Astrocyte (in vitro differentiated cells and primary cell): ENCODE results near the gene ZNF526.

ENCODE experiments used
- EZH2 ChIP-seq: IDR thresholded peaks from 2 replicates; pipeline ENCODE4 v1.6.1; 2012; ENCODE audit warnings: mild to moderate bottlenecking, low read length, inconsistent platforms; ENCODE audit not compliant: insufficient read depth
- TF ChIP-seq, protein P1 (sequence below): IDR thresholded peaks from 2 replicates; pipeline ENCODE4 v1.5.1; 2011; ENCODE audit warnings: low read depth, mild to moderate bottlenecking, inconsistent platforms, low read length, moderate library complexity; ENCODE audit not compliant: insufficient read depth

DNA sequence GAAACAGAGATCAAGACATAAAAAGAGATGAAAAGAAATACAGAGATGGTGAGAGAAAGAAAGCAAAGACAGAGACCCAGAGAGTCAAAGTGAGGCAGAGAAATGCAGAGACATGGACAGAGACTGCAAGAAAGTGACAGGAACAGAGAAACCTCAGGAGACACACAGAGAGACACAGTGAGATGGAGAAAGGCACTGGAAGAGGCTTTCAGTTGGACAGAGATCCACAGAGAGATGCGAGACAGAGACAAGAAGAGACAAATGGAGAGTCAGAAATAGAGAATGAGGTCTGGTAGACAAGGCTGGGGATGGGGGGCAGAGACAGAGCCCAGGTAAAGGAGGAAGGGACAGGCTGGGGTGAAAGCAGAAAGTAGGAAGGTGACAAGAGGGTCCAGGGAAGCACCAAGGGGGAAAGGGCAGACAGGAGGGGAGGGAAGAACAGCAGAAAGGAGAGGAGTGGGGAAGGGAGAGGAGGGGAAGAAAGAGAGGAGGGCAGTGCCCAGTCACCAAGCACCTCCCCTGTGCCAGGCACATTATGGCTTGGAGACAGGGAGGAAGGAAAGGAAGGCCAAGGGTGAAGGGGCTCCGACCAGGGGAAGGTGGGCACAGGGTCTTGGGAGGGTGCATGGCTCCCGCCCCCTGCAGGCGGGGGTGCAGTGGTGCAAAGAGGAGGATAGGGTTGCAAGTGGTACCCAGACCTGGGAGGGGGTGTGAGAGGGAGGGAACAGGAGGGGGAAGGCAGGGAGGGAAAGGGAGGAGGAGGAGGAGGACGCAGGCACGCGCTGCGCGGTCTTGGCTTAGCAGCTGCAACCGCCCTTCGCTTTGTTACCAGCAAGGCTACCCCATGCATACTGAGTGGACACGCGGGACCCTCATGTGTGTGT is 41.1 kb upstream of the ZNF526 start:
- TF ChIP-seq, protein P1, sequence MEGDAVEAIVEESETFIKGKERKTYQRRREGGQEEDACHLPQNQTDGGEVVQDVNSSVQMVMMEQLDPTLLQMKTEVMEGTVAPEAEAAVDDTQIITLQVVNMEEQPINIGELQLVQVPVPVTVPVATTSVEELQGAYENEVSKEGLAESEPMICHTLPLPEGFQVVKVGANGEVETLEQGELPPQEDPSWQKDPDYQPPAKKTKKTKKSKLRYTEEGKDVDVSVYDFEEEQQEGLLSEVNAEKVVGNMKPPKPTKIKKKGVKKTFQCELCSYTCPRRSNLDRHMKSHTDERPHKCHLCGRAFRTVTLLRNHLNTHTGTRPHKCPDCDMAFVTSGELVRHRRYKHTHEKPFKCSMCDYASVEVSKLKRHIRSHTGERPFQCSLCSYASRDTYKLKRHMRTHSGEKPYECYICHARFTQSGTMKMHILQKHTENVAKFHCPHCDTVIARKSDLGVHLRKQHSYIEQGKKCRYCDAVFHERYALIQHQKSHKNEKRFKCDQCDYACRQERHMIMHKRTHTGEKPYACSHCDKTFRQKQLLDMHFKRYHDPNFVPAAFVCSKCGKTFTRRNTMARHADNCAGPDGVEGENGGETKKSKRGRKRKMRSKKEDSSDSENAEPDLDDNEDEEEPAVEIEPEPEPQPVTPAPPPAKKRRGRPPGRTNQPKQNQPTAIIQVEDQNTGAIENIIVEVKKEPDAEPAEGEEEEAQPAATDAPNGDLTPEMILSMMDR, result no peak
- TF ChIP-seq EZH2, result peak; percentile 49
